HEK293 (cell line): ENCODE results near the gene CRIP2.

Experiments used
- CTCF ChIA-PET: fragments of 350-600 bp; formaldehyde crosslinking; extraction: SDS; loops from one replicate; lab custom pipeline; 2021; ENCODE audit warnings: antibody characterized with exemption; lab: Yijun Ruan, JAX
- POLR2A ChIA-PET: fragments of 300-600 bp; formaldehyde crosslinking; extraction: SDS; loops from one replicate; lab custom pipeline; 2020; ENCODE audit warnings: antibody characterized with exemption, inconsistent platforms; lab: Yijun Ruan, JAX
- H3K27ac ChIP-seq: fragments of 200-500 bp; sonication (Bioruptor generic); 2 replicates; pipeline ENCODE4 v1.5.1; 2014; ENCODE audit warnings: low read depth, low read length, control low read depth, inconsistent platforms; ENCODE audit errors: extremely low read depth
- H3K36me3 ChIP-seq, 2 experiments: fragments of 200-500 bp in 1 of 2; sonication (Bioruptor generic) in 1 of 2; 1 replicate in 1 of 2; 2 replicates in 1 of 2; pipeline ENCODE4 v1.5.1; 2014 to 2017; ENCODE audit warnings: inconsistent platforms in 2 of 2, low read length in 2 of 2; ENCODE audit not compliant: control insufficient read depth in 2 of 2, insufficient read depth in 1 of 2
- H3K4me1 ChIP-seq: fragments of 200-500 bp; sonication (Bioruptor generic); 2 replicates; pipeline ENCODE4 v1.5.1; 2014; ENCODE audit warnings: mild to moderate bottlenecking, low read length, inconsistent platforms; ENCODE audit not compliant: control insufficient read depth, insufficient read depth
- H3K4me3 ChIP-seq: 2 replicates; pipeline ENCODE4 v1.5.1; 2011; ENCODE audit warnings: low read depth, mild to moderate bottlenecking, control low read depth, low read length, moderate library complexity
- H3K9me3 ChIP-seq: fragments of 200-500 bp; sonication (Bioruptor generic); 2 replicates; pipeline ENCODE4 v1.5.1; 2014; ENCODE audit warnings: low read depth, low read length, inconsistent platforms; ENCODE audit not compliant: control insufficient read depth, insufficient read depth
- CTCF ChIP-seq: fragments of 450-650 bp; formaldehyde crosslinking; IDR thresholded peaks from 2 replicates; pipeline ENCODE4 v1.5.1; 2016; ENCODE audit warnings: missing biosample characterization, missing genetic modification characterization
- ELK4 ChIP-seq: IDR thresholded peaks from 2 replicates; pipeline ENCODE4 v1.6.1; 2011; ENCODE audit warnings: mild to moderate bottlenecking, low read depth, low read length, borderline replicate concordance
- PRDM4 ChIP-seq: fragments of 450-650 bp; formaldehyde crosslinking; IDR thresholded peaks from 2 replicates; pipeline ENCODE4 v1.5.1; 2017; ENCODE audit warnings: missing biosample characterization, missing genetic modification characterization
- RBAK ChIP-seq: fragments of 450-650 bp; formaldehyde crosslinking; IDR thresholded peaks from 2 replicates; pipeline ENCODE4 v1.5.1; 2016; ENCODE audit warnings: missing biosample characterization, missing genetic modification characterization
- SALL2 ChIP-seq: fragments of 450-650 bp; formaldehyde crosslinking; IDR thresholded peaks from 2 replicates; pipeline ENCODE4 v1.5.0; 2017; ENCODE audit warnings: missing biosample characterization, mild to moderate bottlenecking, missing genetic modification characterization, borderline replicate concordance
- ZFP37 ChIP-seq: fragments of 450-650 bp; formaldehyde crosslinking; IDR thresholded peaks from 2 replicates; pipeline ENCODE4 v1.5.1; 2016; ENCODE audit warnings: missing biosample characterization, missing genetic modification characterization
- ZIC2 ChIP-seq: fragments of 450-650 bp; formaldehyde crosslinking; IDR thresholded peaks from 2 replicates; pipeline ENCODE4 v1.5.1; 2016; ENCODE audit warnings: missing biosample characterization, missing genetic modification characterization
- ZNF140 ChIP-seq: fragments of 450-650 bp; formaldehyde crosslinking; IDR thresholded peaks from 2 replicates; pipeline ENCODE4 v1.5.1; 2016; ENCODE audit warnings: missing biosample characterization, missing genetic modification characterization
- ZNF155 ChIP-seq: fragments of 450-650 bp; formaldehyde crosslinking; IDR thresholded peaks from 2 replicates; pipeline ENCODE4 v1.5.1; 2016; ENCODE audit warnings: missing biosample characterization, missing genetic modification characterization
- ZNF221 ChIP-seq: fragments of 450-650 bp; formaldehyde crosslinking; IDR thresholded peaks from 2 replicates; pipeline ENCODE4 v1.5.1; 2017; ENCODE audit warnings: missing biosample characterization, missing genetic modification characterization, borderline replicate concordance
- ZNF324 ChIP-seq: fragments of 450-650 bp; formaldehyde crosslinking; IDR thresholded peaks from 2 replicates; pipeline ENCODE4 v1.5.1; 2016; ENCODE audit warnings: missing biosample characterization, missing genetic modification characterization
- ZNF335 ChIP-seq: fragments of 450-650 bp; formaldehyde crosslinking; conservative IDR thresholded peaks from 2 replicates; pipeline ENCODE4 v1.5.1; 2016; ENCODE audit warnings: missing biosample characterization, missing genetic modification characterization
- ZNF394 ChIP-seq: fragments of 450-650 bp; formaldehyde crosslinking; IDR thresholded peaks from 2 replicates; pipeline ENCODE4 v1.5.1; 2016; ENCODE audit warnings: missing biosample characterization, missing genetic modification characterization, mild to moderate bottlenecking, moderate library complexity, borderline replicate concordance
- ZNF404 ChIP-seq: fragments of 450-650 bp; formaldehyde crosslinking; IDR thresholded peaks from 2 replicates; pipeline ENCODE4 v1.5.1; 2017; ENCODE audit warnings: missing biosample characterization, missing genetic modification characterization
- ZNF48 ChIP-seq: fragments of 450-650 bp; formaldehyde crosslinking; IDR thresholded peaks from 2 replicates; pipeline ENCODE4 v1.5.1; 2016; ENCODE audit warnings: missing biosample characterization, missing genetic modification characterization
- ZNF558 ChIP-seq: fragments of 450-650 bp; formaldehyde crosslinking; IDR thresholded peaks from 2 replicates; pipeline ENCODE4 v1.5.1; 2016; ENCODE audit warnings: missing biosample characterization, missing genetic modification characterization
- ZNF571 ChIP-seq: fragments of 450-650 bp; formaldehyde crosslinking; IDR thresholded peaks from 2 replicates; pipeline ENCODE4 v1.5.0; 2017; ENCODE audit warnings: missing biosample characterization, missing genetic modification characterization
- ZNF580 ChIP-seq: fragments of 450-650 bp; formaldehyde crosslinking; IDR thresholded peaks from 2 replicates; pipeline ENCODE4 v1.5.1; 2016; ENCODE audit warnings: missing biosample characterization, missing genetic modification characterization
- ZNF664 ChIP-seq: fragments of 450-650 bp; formaldehyde crosslinking; IDR thresholded peaks from 2 replicates; pipeline ENCODE4 v1.5.1; 2016; ENCODE audit warnings: missing biosample characterization, missing genetic modification characterization
- ZNF777 ChIP-seq: fragments of 450-650 bp; formaldehyde crosslinking; IDR thresholded peaks from 2 replicates; pipeline ENCODE4 v1.5.1; 2017; ENCODE audit warnings: missing biosample characterization, missing genetic modification characterization, borderline replicate concordance
- ZXDB ChIP-seq: fragments of 450-650 bp; formaldehyde crosslinking; IDR thresholded peaks from 2 replicates; pipeline ENCODE4 v1.5.1; 2016; ENCODE audit warnings: missing biosample characterization, missing genetic modification characterization

Gene CRIP2

GRCh38 chr14:105494606-105494929 is 19.9 kb downstream of the CRIP2 start (continued):
- TF ChIP-seq CTCF (no peak), RBAK (no peak), ZNF221 (tag by site-specific recombination) (no peak), ZXDB (tag by site-specific recombination) (no peak), ELK4 (no peak), ZNF777 (tag by site-specific recombination) (no peak), ZNF48 (tag by site-specific recombination) (no peak), ZIC2 (tag by site-specific recombination) (no peak)

- TF ChIP-seq ZNF335 (no peak), ZNF558 (tag by site-specific recombination) (no peak), ZFP37 (tag by site-specific recombination) (no peak), ZNF664 (tag by site-specific recombination) (no peak), SALL2 (tag by site-specific recombination) (no peak), ZNF324 (no peak), PRDM4 (no peak), ZNF571 (tag by site-specific recombination) (no peak), ZNF155 (tag by site-specific recombination) (no peak), ZNF404 (tag by site-specific recombination) (no peak), ZNF140 (tag by site-specific recombination) (no peak), ZNF394 (tag by site-specific recombination) (no peak), ZNF580 (no peak)
- Histone ChIP-seq H3K4me3 (no peak overlapping the region), H3K27ac (no peak overlapping the region), H3K9me3 (no peaks in the 10 kb centered on the region), H3K36me3 (peaks cover 0 to 24% of the 10 kb centered on the region in 2 experiments; a peak in 1 of 3 replicates), H3K4me1 (no peaks in the 10 kb centered on the region; the same call in 1 of the 2 replicates)
- ChIA-PET POLR2A (no interaction called here), CTCF (interaction anchor here (0.6 kb wide), 1 partner anchor 12 kb away, joined by 3 read pairs; no protein-coding TSS in a partner anchor)
These were observed 20.7 kb downstream of the CRIP2 start for GRCh38 chr14:105495101-105495989.
